Measurements from ENCODE around the gene POM121.
"Not testable (repeated sequence)": the region's sequence is repeated elsewhere in the genome, so short reads cannot be mapped to it uniquely, and the experiment has no call there.

DNA sequence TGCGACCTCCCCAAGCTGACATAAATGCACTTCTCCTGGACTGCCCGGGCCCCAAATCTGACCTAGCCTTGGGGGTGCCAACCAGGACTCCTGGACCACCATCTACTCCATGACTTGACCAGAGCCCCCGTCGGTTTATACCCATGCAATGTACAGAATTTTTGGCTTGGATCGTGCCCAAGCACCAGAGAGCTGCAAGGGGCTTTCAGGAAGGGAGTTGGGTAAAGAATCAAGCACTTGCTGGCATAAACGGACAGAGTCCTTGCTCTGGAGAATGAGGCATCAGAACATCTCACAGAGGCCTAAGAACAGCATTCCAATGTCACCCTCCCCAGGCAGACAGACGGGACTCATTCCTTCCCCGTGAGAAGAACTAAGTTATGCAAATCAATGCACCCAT lies 38.2 kb downstream of the POM121 start:
- TF ChIP-seq, protein P1, sequence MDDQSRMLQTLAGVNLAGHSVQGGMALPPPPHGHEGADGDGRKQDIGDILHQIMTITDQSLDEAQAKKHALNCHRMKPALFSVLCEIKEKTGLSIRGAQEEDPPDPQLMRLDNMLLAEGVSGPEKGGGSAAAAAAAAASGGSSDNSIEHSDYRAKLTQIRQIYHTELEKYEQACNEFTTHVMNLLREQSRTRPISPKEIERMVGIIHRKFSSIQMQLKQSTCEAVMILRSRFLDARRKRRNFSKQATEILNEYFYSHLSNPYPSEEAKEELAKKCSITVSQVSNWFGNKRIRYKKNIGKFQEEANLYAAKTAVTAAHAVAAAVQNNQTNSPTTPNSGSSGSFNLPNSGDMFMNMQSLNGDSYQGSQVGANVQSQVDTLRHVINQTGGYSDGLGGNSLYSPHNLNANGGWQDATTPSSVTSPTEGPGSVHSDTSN (IDR thresholded peaks at IDR 0.05) = not testable (repeated sequence)
- not testable (repeated sequence) for TF ChIP-seq FOSL2 (IDR thresholded peaks at IDR 0.05; ENCODE audit: borderline replicate concordance, low read depth); NFIC (IDR thresholded peaks at IDR 0.05; ENCODE audit: borderline replicate concordance); POLR2AphosphoS5 (IDR thresholded peaks at IDR 0.05; ENCODE audit: low read depth, low read length); MAX (IDR thresholded peaks at IDR 0.05; ENCODE audit: low read depth); EP300 (IDR thresholded peaks at IDR 0.05; ENCODE audit: borderline replicate concordance in 1 of 2, low read depth in 1 of 2, low read length in 1 of 2); IRF3 (IDR thresholded peaks at IDR 0.05; ENCODE audit: low read depth, low read length); ZBTB33 (IDR thresholded peaks at IDR 0.05; ENCODE audit: borderline replicate concordance, low read depth); YY1 (IDR thresholded peaks at IDR 0.05; ENCODE audit: low read depth); CHD2 (IDR thresholded peaks at IDR 0.05; ENCODE audit: low read length, partially characterized antibody); SIN3A (IDR thresholded peaks at IDR 0.05; ENCODE audit: borderline replicate concordance, low read depth, low read length)
- TF ChIP-seq, protein P2, sequence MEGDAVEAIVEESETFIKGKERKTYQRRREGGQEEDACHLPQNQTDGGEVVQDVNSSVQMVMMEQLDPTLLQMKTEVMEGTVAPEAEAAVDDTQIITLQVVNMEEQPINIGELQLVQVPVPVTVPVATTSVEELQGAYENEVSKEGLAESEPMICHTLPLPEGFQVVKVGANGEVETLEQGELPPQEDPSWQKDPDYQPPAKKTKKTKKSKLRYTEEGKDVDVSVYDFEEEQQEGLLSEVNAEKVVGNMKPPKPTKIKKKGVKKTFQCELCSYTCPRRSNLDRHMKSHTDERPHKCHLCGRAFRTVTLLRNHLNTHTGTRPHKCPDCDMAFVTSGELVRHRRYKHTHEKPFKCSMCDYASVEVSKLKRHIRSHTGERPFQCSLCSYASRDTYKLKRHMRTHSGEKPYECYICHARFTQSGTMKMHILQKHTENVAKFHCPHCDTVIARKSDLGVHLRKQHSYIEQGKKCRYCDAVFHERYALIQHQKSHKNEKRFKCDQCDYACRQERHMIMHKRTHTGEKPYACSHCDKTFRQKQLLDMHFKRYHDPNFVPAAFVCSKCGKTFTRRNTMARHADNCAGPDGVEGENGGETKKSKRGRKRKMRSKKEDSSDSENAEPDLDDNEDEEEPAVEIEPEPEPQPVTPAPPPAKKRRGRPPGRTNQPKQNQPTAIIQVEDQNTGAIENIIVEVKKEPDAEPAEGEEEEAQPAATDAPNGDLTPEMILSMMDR (IDR thresholded peaks at IDR 0.05) = not testable (repeated sequence)
